HG02610 (cell line): ENCODE measurements around the gene ARF6.
"Not testable (repeated sequence)": the region's sequence is repeated elsewhere in the genome, so short reads cannot be mapped to it uniquely, and the experiment has no call there.

Experiments used
- ATAC-seq: cut with Tn5 transposase; IDR thresholded peaks from one replicate; pipeline ENCODE4 v1.9.1; 2021; ENCODE audit warnings: mild to moderate bottlenecking, moderate library complexity; ENCODE audit not compliant: unreplicated experiment

ARF6 gene

DNA sequence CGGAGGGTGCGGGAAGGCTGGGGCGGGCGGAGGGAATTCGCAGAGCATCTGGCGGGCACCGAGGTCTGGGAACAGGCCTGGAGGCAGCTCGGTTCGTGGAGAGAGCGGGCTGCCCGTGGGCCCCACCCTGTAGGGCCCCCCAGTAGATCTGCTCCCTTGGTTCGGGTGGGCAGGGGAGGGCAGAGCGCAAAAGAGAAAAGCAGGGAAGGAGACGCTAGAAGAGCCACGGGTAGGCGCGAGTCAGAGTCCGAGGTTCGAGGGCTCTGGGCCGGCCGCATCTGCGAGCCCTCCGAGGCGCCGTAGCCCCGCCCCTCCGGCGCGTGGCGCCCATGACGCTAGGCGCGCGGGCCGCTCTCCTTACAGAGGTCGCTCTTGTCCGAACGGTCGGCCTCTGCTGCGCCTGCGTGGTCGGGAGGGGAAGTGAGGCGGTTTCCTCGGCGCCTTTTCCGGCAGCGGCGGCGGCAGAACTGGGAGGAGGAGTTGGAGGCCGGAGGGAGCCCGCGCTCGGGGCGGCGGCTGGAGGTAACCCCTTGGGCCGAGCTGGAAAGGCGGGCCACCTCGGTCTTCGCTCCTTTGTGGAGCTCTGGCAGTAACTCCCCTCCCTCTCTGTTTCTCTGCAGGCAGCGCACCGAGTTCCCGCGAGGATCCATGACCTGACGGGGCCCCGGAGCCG is at the start of gene ARF6:
TSS of gene ARF6 (plus strand) at position 447 of the 673 bp plus-strand sequence. CDS start 655 bp downstream, outside the sequence.
- peak; percentile 84 for ATAC-seq

DNA sequence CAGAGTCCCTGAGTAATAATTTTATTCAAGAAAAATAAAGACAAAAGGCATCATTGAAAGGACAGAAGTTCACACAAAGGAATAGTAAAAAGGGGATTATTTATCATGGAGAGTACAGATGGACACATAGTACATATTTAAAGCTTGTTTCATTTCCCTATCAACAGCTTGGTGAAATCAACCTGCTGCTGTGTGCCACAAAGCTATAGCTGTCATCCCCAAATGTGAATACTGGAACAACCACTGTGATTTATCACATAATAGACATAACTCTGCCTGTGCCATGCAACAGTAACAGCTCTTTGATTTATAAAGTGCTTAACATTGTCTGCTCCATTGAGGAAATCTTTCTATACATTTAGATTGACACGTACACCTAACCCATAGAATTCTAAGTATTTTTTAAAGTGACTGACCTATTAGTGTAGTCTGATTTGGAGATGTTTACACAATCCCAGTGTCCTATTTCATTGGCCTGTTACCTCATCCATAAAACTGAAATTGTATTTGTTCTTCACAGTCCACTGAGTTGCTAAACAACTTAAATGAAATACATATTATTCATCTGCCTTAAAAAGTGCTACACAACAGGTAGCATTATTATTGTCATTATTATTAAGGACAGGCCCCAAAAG is 43.6 kb upstream of the ARF6 start:
- no peak for ATAC-seq

DNA sequence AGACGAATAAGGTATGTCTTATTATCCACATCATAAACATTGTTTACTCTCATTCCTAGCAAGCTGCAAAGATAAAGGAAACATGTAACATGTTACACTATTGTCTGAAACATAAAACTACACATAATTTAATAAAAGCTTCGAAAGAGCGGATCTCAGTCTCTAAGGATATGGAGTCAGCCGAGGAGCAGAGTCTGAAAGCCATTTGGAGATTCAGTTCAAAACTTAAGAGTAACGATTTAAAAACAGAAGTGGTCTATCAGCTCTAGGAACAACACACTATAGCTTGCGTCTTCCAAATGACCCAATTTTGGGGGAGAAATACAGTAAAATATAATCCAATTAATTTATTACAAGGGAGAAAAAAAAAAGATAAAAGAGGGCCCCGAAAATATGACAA is 41.1 kb upstream of the ARF6 start:
- no peak for ATAC-seq

- ATAC-seq: peak; percentile 75
Measured at GRCh38 chr14:49852301-49853157, 40.4 kb upstream of the ARF6 start, which contains the start of gene NEMF. Gene NEMF, minus strand, starts transcription at chr14:49852788. Its CDS starts 35 bp downstream, at chr14:49852753.

DNA sequence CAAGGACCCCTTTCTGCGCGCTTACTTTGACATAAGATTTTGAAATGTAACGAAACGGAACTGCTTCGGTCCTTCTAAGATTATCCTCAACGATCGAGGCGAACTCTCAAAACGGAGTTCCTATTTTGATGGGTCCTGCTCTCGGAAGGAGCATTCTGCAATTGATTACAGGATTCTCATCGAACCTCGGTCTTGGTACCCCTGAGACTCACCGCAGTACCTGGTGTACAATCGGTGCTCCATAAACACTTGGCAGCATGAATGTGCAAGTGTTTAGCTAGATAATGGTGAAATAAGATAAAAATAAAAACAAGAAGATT is 39.8 kb upstream of the ARF6 start:
- ATAC-seq: no peak

DNA sequence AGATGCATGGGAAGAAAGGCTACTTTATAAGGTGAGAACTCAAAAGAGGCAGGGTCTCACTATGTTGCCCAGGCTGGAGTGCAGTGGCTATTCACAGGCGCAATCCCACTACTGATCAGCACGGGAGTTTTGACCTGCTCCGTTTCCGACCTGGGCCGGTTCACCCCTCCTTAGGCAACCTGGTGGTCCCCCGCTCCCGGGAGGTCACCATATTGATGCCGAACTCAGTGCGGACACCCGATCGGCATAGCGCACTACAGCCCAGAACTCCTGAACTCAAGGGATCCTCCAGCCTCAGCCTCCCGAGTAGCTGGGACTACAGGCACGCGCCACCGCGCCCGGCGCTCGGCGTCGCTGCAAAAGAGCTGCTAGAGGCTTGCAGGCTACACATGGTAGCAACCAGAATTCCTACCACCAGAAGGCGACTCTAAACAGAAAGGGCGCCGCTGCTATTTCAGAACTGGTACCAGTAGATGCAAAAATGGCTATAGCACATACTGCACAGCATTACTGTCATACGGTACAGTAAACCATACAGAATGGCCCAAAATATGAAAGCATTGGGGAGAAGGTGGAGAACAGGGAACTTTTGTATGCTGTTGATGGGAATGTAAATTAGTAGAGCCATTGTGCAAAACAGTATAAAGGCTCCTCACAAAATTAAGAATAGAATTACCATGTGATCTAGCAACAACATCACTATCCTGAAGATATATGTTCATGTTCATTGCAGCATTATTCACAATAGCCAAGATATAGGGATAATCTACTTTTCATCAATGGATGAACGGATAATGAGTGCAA is 39.1 kb upstream of the ARF6 start:
- no peak for ATAC-seq

DNA sequence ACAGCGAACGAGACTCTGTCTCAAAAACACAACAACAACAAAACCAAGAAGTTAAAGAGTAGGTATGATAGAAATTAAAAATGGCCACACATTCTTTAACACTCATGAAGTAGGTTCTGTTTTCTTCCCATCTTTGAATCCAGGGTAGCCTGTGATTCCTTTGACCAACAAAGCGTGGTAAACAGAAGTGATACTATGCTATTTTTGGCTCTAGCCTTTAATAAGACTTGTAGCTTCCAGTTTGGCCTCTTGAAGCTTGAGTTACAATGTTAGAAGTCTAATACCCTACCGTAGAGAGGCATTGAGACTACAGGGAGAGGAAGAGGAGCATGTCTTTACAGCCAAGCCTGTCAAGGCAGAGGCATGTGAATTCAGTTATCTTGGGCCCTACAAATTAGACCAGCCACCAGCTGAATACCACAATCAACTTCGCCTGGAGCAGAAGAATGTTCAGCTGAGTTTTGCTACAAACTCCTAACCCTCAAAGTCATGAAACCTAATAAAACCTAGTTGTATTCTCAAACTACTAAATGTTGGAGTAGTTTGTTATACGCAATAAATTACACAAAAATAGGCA is 35.4 kb upstream of the ARF6 start:
- no peak for ATAC-seq

- ATAC-seq: no peak
Measured at GRCh38 chr14:49858383-49858782, 34.5 kb upstream of the ARF6 start.

DNA sequence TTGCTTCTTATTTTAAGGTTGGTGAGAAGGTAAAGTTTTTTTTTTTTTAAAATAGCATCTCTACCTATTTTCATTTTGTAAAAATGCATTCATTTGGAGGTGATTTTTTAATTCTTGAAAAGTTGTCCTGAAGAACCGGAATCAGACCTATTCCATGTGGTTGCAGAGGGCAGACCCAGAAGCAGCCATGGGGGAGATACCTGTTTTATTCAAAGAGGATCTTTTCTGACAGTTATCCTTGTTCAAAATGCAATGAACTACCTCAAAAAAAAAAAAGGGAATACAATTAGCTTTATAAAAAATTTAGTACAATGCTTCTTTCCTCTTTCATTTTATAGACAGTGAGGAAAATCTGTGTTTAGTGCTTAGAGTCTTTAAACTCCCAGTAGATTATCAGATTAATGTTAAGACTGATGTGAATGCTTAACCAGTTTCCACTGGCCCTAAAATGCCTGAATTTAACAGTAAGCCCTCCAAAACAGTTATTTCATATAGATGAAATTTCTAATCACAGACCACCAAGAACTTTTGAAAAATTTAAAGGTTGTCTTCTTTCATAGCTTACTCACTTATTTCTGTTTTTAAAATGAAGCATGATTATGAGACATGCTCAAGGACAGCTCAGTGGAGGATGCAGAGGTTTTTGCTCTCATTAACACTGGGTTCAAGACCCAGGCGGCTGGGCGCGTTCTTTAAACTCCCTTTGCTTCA is 31.7 kb upstream of the ARF6 start:
- no peak for ATAC-seq

DNA sequence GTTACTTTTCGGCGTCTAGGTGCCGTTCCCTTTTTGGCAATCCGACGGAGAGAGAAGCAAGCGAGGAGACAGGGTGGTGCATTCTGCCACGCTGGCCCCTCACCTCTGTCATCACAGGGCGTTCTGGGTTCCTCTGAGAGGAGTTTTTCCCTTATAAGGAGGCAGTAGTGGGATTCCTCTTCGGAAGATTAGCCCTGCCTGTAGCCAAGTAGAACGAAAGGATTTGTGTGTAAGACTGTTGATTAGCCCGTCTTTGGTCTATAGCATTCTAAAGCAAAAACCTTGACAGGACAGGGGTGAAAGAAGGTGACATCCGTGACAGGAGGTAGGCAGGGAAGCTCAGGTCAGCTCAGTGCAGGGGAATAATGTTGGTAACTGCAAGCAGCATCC is 31.2 kb upstream of the ARF6 start:
- peak; percentile 20 for ATAC-seq

DNA sequence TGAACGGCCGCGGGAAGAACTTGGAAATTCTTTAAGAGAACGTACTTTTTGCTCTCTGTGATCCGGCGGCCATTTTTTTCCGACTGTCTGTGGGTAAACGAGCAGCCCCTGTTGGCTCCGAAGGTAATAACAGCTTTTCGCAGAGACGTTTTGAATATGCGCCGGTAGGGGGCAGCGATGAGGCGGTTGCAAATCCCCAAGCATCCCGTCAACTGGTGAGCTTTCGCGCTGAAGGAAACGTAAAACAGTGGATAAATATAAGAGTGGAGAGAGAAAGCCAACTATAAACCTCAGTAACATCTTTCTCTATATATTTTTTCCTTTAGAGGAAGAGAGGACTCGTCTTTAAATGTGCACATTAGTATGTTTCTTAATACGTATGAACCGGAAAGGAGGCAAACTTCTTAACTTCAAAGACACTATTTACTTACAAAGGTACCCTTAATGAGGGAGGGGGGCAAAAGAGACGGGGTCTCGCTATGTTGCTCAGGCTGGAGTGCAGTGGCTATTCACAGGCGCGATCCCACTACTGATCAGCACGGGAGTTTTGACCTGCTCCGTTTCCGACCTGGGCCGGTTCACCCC is 30.7 kb upstream of the ARF6 start:
- ATAC-seq: peak; percentile 8

- no peak for ATAC-seq
Measured at GRCh38 chr14:49863487-49864281, 29.2 kb upstream of the ARF6 start.

- ATAC-seq: no peak
Measured at GRCh38 chr14:49865431-49865859, 27.4 kb upstream of the ARF6 start.

DNA sequence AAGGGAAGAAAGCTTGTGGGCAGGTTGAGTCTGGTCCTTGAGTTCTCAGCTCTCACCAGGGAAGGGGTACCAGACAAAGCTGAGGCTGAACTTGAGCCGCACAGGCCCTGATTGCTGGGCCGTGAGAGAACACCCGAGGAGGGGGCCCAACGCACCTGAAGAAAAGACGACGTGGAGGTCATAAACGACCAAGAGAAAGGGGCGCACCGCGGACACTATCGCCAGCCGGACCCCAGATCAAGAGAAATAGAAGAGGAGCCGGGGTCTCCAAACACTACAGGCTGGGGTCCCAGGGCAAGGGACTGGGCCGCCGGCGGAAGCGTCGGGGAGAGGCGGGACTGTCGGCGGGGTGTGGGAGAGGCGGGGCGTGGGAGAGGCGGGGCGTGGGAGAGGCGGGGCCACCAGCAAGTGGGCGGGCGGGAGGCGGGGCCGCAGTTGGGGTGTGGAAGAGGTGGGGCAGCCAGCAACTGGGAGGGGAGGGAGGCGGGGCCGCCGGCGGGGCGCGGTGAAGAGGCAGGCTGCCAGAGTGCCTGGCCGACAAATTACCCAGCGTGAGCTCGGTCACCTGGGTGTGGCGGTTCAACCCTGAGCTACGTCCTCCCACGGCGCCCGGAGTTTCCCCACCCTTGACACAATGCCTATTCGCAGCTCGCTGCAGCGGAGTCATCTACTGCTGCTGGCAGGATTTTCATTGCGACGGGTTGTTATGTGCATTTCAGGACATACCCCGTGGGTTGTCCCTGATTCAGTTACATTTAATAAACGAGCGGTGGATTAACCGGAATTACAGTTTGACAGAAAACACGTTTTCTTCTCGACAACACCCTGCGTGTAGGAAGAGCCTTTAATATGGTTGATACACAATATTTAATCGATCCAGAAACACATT is 24.8 kb upstream of the ARF6 start:
- ATAC-seq: peak; percentile 81

- no peak for ATAC-seq
Measured at GRCh38 chr14:49868720-49869114, 24.2 kb upstream of the ARF6 start.

DNA sequence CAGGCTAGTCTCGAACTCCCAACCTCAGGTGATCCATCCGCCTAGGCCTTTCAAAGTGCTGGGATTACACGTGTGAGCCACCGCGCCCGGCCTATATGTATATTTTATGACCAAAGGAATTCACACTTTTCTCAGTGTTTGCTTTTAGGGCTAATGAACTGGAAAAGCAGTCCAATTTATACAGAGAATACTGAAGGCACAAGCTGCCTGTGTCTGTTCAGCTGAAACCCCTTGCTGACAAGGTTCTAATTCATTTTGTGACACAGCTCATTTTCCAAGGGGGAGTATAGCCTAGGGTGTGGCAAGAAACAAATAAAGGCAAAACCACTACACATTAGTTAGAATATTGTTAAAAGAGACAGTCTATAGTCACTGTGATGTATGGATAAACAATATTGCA is 22.0 kb upstream of the ARF6 start:
- no peak for ATAC-seq

DNA sequence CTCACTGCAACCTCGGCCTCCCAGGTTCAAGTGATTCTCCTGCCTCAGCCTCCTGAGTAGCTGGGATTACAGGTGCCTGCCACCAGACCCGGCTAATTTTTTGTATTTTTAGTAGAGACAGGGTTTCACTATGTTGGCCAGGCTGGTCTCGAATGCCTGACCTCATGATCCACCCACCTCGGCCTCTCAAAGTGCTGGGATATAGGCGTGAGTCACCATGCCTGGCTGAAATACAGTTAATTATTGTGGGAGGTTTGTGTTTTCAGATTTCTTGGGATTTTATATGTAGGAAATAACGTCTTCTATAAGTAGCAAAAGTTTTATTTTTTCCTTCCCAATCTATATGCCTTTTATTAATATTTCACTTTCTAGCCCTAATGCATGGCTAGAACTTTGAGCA is 19.3 kb upstream of the ARF6 start:
- not testable (repeated sequence) for ATAC-seq

GRCh38 chr14:49875640-49876198 is 17.2 kb upstream of the ARF6 start:
- no peak for ATAC-seq
